Left cardiac atrium (tissue), 4 donors: Measurements from ENCODE around the gene PIM3. TPM values are rescaled to one million over a fixed set of nuclear protein-coding genes. Genes with fewer than 3 reads are reported as not detected.
"Not testable (repeated sequence)": the region's sequence is repeated elsewhere in the genome, so short reads cannot be mapped to it uniquely, and the experiment has no call there.

Experiments
- ATAC-seq, 2 donors: fragments of 200-7000 bp; cut with Tn5 transposase; one replicate each; pipeline ENCODE4 v1.9.1; 2020; ENCODE audit warnings: mild to moderate bottlenecking in 2 of 2, moderate library complexity in 2 of 2
- DNase-seq: peaks from one replicate; pipeline ENCODE4 v3.0.0-alpha.2; 2020
- intact Hi-C, 2 donors: fragments of 100-400 bp; cut with DNase I; formaldehyde crosslinking; loops; one replicate each; pipeline versions ENCODE4 v1.14.1 to v1.15.1; 2022 to 2023
- total RNA-seq, 2 donors: library from RNA; stranded (reverse); fragmentation: NEBNext Ultra II Directional; extraction: Animal tissue kit (Norgen Biotek cat#: 25700); gene quantifications; one replicate each; pipeline ENCODE4 v1.2.1, GENCODE V29; 2021
- donor health status: DM: no; HTN: yes; CAD: no.
- donor health status: DM: no; HTN: yes; CAD: no; lungs with severe emphysema.
- donor health status: DM: yes; HTN: yes; CAD: no.
- donor health status: Dilated cardiomyopathy.

PIM3 gene
- total RNA-seq, 2 donors from 2014 or later = 44.1 to 66.8 TPM

DNA sequence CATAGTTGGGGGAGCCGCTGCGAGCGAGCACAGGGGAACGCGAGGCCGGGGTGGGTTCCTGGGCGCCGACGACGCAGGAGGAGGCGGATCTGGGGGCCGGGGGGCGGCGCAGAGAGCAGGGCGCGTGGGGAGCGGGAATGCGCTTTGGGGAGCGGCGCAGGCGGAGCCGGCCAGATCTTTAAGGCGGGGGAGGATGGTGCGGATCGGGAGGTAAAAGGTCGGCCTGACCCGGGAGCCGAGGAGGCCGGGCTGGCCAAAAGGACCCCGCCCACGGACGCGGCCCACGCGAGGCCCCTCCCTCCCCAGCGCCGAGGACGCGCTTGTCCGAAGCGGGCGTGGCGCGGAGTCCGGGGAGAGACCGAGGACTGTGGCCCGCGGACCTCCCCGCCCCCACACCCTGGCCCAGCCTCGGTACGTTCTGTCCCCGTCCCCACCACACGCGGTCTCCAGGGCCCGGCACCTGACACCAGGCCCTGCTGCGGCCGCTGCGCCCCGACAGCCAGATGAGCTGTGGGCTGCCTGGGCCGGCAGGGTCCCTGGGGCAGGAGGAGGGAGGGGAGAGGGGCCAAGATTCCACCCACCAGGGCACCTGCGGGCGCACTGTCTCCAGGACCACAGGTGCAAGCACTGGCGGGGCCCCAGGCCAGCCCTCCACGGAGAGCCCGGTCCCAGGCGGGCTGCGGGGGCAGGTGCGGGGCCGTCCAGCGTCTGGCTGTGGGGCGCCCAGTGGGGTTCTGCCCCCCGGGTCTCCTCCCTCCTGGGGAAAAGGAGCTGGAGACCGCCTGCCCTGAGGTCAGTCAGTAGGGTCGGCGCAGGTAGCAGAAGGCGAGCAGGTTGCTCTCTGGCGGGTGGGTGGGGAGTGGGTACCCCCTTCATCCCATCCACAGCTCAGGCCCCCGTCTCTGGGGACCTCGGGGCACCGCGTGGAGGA lies 10.9 kb downstream of the PIM3 start:
- DNase-seq (peak; percentile 91), ATAC-seq (peak; percentile 56 to 73)
- intact Hi-C loops = loop anchor here in 1 of 2 donors (5.0 kb wide), 1 partner anchor 39 kb away; no protein-coding TSS in a partner anchor

DNA sequence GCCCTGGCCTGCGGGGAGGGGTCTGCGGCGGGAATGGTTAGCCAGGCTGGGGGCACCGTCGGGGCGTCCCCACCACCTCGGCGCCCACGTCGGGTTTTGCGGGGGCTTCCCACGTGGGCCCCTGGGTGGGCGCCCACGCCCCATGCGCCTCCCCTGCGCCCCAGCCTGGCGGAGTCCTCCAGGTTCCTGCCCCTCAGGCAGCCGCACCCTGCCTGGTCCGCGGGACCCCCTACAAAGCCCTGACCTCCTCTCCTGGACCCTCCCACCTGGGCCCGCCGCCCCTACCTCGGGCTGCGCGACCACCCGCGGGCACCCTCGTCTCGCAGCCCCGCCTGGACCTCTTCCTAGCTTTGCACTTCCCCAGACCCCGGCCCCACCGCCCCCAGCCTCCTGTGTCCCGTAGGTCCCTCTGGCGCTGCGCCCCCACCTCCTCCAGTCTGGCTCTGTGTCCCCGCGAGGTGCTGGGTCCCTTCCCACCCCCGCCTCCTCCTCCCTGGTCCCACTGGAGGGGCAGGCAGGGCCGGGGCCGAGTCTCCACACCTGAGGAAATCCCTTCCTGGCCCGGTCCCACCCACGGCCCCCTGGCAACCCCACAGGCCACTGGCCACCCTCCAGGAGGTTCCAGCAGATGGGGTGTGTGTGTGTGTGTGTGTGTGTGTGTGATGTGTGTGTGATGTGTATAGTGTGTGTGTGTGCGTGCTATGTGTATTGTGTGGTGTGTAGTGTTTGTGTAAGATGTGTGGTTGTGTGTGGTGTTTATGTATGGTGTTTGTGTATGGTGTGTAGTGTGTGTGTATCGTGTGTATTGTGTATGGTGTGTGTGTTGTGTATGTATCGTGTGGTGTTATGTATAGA lies 11.8 kb downstream of the PIM3 start:
- no peak for ATAC-seq

DNA sequence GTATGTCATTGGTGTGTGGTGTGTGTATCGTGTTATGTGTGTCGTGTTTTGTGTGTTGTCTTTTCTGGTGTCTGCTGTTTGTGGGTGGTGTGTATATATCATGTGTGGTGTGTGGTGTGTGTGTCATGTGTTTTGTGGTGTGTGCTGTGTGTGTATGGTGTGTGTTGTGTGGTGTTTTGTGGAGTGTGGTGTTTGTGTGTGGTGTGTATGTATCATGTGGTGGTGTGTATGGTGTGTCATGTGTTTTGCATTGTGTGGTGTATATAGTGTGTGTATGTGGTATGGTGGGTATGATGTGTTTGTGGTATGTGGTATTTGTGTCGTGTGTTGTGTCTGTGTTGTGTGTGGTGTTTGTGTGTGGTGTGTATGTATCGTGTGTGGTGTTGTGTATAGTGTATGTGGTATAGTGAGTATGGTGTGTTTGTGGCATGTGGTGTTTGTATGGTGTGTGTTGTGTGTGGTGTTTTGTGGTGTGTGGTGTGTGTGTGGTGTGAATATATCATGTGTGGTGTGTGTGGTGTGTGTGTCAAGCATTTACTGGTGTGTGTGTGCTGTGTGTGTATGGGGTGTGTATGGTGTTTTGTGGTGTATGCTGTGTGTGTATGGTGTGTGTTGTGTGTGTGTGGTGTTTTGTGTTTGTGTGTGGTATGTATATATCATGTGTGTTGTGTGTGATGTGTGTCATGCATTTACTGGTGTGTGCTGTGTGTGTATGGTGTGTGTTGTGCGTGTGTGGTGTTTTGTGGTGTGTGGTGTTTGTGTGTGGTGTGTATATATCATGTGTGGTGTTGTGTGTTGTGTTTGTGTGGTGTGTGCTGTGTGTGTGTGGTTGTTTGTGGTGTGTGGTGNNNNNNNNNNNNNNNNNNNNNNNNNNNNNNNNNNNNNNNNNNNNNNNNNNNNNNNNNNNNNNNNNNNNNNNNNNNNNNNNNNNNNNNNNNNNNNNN lies 12.7 kb downstream of the PIM3 start:
- ATAC-seq (no peak), DNase-seq (no peak)
- intact Hi-C loops = loop anchor here in 1 of 2 donors (5.0 kb wide), 1 partner anchor 41 kb away; no protein-coding TSS in a partner anchor

More for the DNA sequence above, 11.8 kb downstream of the PIM3 start:
- intact Hi-C loops = loop anchor here in 1 of 2 donors (5.0 kb wide), 1 partner anchor 40 kb away; no protein-coding TSS in a partner anchor
- DNase-seq = peak; percentile 33

DNA sequence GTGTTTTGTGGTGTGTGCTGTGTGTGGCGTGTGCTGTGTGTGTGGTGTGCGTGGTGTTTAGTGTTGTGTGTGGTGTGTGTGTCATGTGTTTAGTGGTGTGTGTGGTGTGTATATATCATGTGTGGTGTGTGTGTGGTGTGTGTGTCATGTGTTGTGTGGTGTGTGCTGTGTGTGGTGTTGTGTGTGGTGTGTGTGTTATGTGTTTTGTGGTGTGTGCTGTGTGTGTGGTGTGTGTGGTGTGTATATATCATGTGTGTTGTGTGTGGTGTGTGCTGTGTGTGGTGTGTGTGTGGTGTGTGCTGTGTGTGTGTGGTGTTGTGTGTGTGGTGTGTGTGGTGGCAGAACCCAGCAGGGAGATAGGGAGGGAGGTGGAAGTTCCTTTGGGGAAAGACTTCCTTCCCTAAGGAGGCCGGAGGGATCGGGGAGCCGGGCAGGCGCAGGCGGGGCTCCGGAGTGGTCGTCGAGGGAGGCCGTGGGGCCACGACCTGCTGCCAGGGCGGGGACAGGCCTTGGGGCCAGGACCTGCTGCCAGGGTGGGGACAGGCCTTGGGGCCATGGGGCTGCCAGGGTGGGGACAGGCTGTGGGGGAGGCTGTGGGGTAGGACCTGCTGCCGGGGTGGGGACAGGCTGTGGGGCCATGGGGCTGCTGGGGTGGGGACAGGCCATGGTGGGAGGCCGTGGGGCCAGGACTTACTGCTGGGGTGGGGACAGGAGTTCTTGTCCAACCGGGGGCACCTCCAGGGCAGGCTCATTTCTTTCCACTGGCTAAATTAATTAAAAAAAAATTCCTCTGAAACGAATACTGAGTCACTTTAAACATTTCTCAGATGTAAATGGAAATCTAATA lies 15.2 kb downstream of the PIM3 start:
- intact Hi-C loops = no loop called here
- peak; percentile 24 for DNase-seq
- ATAC-seq = no peak

DNA sequence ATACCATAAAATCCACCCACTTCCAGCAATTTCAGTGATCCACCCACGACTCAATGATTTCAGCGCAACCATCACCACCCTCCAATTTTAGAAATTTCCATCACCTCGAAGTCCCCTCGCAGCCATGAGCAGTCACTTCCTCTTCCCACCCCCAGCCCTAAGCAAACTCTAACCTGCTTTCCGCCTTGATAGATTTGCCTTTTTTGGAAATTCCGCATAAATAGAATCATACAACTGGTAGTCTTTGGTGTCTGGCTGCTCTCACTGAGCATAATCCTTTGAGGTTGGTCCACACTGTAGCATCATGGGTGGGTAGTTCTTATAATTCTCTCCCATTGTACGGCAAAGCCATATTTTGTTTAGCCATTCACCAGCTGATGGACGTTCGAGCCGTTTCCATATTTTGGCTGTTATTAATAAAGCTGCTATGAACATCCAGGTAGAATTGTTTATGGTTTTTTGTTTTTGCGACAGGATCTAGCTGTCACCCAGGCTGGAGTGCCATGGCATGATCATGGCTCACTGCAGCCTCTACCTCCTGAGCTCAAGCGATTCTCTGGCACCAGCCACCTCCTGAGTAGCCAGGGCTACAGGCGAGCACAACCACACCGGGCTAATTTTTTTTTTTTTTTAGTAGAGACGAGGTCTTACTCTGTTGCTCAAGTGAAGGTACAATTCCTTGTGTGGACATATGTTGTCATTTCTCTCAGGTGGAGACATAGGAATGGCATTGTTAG lies 16.0 kb downstream of the PIM3 start:
- no peak for DNase-seq
- intact Hi-C loops = no loop called here
- no peak for ATAC-seq

DNA sequence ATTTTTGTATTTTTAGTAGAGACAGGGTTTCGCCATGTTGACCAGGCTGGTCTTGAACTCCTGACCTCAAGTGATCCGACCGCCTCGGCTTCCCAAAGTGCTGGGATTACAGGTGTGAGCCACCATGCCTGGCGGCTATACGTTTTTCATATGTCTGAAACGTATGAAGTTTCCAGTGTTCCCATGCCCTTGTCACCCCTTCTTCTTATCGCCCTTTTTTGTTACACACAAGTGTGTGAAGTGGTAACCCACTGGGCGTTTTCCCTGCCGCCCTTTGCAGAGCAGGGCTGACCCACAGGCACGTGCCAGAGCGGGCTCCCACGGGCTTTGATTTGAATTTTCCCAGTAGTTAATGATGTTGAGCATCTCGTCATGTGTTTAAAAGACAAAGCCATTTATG lies 17.0 kb downstream of the PIM3 start:
- ATAC-seq (no peak), DNase-seq (no peak)
- intact Hi-C loops = no loop called here

DNA sequence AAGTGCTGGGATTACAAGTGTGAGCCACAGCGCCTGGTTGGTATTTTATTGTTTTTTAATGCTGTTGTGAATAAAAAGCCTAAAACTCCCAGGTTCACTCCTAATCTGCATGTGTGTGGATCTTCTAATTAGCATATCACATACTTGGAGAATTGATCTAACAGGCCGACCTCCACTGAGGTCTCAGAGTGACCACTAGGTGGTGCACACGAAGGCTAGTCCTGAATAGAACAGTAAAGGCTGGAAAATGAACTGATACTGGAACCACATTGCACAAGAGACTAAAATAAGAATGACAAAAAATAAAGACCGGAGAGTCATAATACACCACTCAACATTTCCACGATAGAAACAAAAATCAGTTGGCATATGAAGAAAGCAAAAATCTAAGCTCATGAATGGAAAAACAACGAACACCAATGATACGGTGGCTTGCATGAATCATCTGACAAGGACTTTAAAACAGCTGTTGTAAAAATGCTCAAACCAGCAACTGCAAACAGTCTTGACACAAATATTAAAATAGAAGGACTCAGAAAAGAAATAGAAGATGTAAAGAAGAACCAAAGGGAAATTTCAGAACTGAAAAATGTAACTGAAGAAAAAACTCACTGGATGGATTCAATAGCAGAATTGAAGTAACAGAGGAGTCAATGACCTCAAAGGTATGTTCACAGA lies 19.2 kb downstream of the PIM3 start:
- peak; percentile 40 to 43 for ATAC-seq
- DNase-seq = peak; percentile 38
- intact Hi-C loops = no loop called here

DNA sequence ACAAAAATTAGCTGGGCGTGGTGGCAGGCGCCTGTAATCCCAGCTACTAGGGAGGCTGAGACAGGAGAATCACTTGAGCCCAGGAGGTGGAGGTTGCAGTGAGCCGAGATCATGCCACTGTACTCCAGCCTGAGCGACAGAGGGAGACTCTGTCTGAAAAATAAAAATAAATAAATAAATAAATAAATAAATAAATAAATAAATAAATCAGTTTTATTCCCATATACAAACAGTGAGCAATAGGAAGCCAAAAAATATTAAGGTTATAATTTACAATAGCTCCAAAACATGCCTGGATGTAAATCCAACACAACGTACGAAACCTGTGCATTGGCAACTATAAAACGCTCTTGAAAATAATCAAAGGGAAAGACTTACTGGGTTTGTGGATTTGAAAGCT lies 21.2 kb downstream of the PIM3 start:
- intact Hi-C loops, ATAC-seq, DNase-seq: not testable (repeated sequence)

DNA sequence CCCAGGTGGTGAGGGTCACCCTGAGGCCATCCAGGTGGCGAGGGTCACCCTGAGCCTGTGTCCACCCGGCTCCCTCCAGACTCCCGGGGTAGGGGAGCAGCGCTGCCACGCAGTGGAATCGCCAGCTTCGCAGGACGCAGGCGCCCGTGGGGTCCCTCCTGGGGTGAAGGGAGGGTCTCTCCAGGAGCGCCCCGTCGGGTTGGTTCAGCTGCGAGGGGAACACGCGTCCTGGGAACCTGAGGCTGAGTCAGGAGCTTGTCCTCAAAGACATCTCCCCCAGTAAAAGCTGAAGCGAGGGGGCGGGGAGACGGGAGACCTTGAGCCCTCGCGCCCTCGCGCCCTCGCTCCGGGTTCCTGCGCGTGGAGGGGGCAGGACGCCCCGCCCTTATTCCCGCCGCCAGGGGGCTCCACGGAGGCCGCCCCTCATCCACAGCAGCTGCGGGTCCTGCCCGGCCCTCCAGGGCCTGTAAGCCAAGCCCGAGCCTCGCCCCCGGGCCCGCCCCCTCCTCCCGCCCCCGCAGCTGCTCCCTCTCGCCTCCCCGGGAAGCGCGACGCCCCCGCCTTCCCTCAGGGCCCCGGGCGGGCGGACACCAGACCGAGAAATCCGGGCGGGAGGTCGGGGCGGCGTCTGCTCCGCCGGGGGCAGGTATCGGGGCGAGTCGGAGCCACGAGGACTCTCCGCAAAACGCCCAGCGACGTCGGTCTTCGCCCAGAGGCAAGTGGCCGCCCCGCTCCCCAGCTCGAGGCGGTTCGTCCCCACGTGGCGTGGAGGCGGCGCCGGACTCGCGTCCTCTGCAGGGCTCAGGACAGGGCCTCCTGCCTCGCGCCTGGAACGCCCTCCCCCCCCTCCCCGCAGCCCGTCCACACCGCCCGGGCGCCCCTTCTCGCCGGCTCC lies 22.8 kb downstream of the PIM3 start:
- ATAC-seq = peak; percentile 41 to 60
- intact Hi-C loops = no loop called here
- no peak for DNase-seq

DNA sequence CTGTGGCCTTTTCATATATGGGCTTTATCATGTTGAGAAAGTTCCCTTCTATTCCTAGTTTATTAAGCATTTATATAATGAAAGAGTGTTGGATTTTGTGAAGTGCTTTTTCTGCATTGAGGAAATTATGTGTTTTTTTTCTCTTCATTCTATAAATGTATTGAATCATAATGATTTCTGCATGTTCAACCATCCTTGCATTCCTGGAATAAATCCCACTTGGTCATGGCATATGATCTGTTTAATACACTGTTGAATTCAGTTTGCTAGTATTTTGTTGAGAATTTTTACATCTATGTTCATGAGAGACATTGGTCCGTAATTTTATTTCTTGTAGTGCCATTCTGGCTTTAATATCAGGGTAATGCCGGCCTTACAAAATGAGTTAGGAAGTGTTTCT lies 25.8 kb downstream of the PIM3 start:
- intact Hi-C loops = no loop called here
- DNase-seq (no peak), ATAC-seq (no peak)

DNA sequence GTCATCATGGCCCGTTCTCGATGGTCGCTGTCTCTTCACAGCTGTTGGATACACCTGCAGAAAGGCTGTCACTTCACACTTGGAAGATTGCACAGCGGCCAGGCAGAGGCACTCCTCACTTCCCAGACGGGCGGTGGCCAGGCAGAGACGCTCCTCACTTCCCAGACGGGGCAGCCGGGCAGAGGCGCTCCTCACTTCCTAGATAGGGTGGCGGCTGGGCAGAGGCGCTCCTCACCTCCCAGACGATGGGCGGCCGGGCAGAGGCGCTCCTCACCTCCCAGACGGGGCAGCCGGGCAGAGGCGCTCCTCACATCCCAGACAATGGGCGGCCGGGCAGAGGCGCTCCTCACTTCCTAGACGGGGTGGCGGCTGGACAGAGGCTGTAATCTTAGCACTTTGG lies 29.3 kb downstream of the PIM3 start:
- intact Hi-C loops = loop anchor here in 1 of 2 donors (5.0 kb wide), 1 partner anchor 58 kb away; no protein-coding TSS in a partner anchor
- ATAC-seq, DNase-seq: not testable (repeated sequence)

DNA sequence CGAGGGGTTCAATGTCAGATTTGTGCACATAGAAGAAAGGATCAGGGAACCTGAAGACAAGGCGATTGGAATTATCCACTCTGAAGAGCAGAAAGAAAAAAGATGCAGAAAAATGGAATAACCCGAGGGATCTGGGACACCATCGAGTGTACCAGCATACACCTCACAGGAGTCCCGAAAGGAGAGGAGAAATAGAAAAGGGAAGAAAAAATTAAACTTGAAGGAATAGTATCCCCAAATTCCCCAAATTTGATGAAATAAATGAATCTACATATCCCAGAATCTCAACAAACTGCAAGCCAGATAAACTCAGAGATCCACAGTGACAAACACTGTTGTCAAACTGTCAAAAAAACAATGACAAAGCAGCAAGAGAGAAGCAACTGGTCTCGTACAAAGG lies 30.6 kb downstream of the PIM3 start:
- DNase-seq (no peak), ATAC-seq (no peak)
- intact Hi-C loops = loop anchor here in 1 of 2 donors (5.0 kb wide), 1 partner anchor 59 kb away; no protein-coding TSS in a partner anchor

DNA sequence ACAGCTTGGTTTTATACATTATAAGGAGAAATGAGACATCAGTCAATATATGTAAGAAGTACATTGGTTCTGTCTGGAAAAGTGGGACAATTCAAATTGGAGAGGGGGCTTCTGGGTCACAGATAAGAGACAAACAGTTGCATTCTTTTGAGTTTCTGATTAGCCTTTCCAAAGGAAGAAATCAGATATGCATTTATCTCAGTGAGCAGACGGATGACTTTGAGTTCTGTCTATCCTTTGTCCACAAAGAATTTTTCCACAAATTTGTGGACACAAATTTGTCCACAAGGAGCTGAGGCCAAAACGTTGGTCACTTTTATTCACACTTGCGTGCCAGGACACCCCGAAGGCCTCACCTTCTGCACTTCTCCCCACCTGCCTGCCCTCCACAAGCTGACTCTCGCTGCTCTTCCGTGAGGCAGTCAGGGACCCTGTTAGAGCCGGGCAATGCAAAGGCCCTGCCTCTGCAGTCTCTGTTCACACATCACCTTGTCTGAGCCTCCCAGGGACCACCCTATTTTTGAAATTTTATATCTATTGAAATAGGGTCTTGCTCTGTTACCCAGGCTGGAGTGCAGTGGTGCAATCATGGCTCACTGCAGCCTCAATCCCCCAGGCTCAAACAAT lies 31.4 kb downstream of the PIM3 start:
- ATAC-seq = no peak
- DNase-seq = no peak
- intact Hi-C loops = loop anchor here in 1 of 2 donors (5.0 kb wide), 1 partner anchor 60 kb away; no protein-coding TSS in a partner anchor

DNA sequence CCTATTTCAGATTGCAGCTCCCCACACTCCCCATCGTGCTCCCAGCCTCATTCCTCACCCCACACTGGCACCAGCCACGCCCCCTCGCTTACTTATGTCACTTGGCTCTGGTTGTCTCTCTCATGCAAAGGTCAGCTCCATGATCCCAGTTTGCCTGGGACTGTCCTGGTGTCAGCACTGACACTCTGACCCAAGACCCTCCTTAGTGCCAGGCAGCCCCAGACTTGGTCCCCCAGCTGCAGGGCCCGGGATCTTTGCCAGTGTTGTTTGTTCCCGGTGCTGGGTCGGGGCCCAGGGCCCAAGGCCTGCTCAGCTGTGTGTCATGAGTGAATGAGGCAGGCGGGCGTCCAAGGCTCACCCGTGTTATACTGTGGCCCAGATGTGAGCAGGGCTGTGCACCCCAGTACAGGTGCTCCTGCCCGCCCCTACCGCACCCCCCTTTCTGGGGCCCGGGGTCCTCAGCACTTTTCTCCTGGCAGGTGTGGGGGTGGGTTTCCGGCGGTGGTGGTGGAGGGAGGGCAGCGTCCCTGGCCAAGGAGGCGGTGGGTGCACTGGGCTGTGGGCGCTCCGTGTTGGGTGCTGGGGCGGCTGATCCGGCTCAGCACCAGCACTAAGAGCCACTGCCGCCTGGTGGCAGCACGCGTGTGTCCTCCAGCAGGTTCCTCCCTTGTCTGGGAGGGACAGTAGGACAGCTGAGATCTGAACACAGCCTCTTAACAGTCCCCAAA lies 32.5 kb downstream of the PIM3 start:
- intact Hi-C loops = loop anchor here (1.0 to 5.0 kb wide), 2 partner anchors 61 to 62 kb away; no protein-coding TSS in a partner anchor
- DNase-seq = peak; percentile 74
- ATAC-seq = peak; percentile 71 to 82
